Esophagus muscularis mucosa (tissue), 4 donors: ENCODE data around the gene KRTAP10-3.

Experiments used
- CTCF ChIP-seq, 3 experiments: fragments of 200-600 bp in 2 of 3; fragments of 450-650 bp in 1 of 3; sonication (generic) in 2 of 3; IDR thresholded peaks; one replicate each; pipeline ENCODE4 v1.5.1; 2017 to 2019; ENCODE audit warnings: antibody characterized with exemption in 3 of 3, mild to moderate bottlenecking in 2 of 3, moderate library complexity in 1 of 3
- EP300 ChIP-seq: sonication (generic); formaldehyde crosslinking; IDR thresholded peaks from one replicate; pipeline ENCODE4 v1.6.1; 2017; ENCODE audit warnings: antibody characterized with exemption
- POLR2A ChIP-seq: fragments of 450-650 bp; IDR thresholded peaks from one replicate; pipeline ENCODE4 v1.6.1; 2017; ENCODE audit warnings: antibody characterized with exemption, moderate library complexity, mild to moderate bottlenecking, low read depth
- POLR2AphosphoS5 ChIP-seq, 2 donors: sonication (generic); formaldehyde crosslinking; IDR thresholded peaks; one replicate each; pipeline ENCODE4 v1.6.1; 2017; ENCODE audit warnings: antibody characterized with exemption in 2 of 2

GRCh38 chr21:44566403-44566802 lies 7.8 kb upstream of the KRTAP10-3 start:
- no peak for TF ChIP-seq POLR2A
- TF ChIP-seq CTCF (IDR thresholded peaks at IDR 0.05): no peak
- TF ChIP-seq POLR2AphosphoS5 (IDR thresholded peaks at IDR 0.05): no peak
- no peak for TF ChIP-seq EP300
